MV-4-11 (cell line): ENCODE data around the gene HDDC3.
"Not testable (repeated sequence)": the region's sequence is repeated elsewhere in the genome, so short reads cannot be mapped to it uniquely, and the experiment has no call there.

Source experiments
- DNase-seq: peaks from one replicate; lab custom pipeline; 2025; lab: John Stamatoyannopoulos, UW

The HDDC3 gene

DNA sequence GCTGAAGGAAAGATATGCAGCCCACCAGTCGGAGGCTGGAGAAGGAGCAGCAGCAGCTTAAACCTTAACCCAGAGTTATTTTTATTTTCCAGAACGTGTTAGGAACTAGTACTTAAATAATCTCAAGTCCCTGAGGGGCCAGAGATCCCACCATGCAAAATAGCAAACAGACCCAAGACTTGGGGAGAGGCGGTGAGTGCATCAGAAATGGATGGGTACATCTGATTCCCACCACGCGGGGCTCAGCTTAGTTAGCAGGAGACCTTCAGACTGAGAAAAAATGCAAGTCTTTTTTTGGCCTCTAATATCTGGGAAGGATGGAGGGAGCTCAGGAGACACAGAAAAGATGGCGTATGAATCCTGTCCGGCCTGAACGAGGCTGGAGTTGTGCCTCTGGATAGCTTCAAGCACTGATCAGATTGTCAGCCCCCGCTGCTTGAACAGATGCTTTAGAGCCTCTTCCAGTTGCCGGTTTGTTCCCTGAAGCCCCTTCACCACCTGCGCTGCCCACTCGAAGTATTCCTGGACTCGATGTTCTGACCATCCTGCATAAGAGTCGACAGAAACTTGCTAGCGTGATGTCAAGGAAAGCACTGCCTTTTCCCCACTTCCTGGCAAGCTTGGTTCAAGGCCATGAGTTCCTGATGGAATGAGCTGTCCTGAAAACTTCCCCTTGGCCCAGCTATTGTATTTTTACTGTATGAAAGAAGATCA lies 1.3 kb downstream of the HDDC3 start:
- DNase-seq = peak; percentile 36

- peak; percentile 13 for DNase-seq
Measured at GRCh38 chr15:90929246-90930019, 2.9 kb downstream of the HDDC3 start.

DNA sequence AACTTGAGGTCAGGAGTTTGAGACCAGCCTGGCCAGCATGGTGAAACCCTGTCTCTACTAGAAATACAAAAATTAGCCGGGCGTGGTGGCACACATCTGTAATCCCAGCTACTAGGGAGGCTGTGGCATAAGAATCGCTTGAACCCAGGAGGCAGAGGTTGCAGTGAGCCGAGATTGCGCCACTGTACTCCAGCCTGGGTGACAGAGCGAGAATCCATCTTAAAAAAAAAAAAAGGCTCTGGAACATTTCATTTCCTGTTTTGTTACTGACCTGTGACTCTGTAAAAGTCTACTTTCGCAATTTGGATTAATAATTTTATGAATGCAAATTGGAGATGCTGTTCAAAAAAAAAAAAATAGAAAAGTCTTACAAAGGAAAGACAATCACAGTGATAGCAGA lies 4.2 kb downstream of the HDDC3 start:
- peak; percentile 53 for DNase-seq

- DNase-seq = not testable (repeated sequence)
Measured at GRCh38 chr15:90926766-90927165, 5.6 kb downstream of the HDDC3 start.

GRCh38 chr15:90924375-90924774 lies 8.0 kb downstream of the HDDC3 start:
- DNase-seq = no peak

GRCh38 chr15:90922712-90923322 lies 9.5 kb downstream of the HDDC3 start:
- DNase-seq = not testable (repeated sequence)

DNA sequence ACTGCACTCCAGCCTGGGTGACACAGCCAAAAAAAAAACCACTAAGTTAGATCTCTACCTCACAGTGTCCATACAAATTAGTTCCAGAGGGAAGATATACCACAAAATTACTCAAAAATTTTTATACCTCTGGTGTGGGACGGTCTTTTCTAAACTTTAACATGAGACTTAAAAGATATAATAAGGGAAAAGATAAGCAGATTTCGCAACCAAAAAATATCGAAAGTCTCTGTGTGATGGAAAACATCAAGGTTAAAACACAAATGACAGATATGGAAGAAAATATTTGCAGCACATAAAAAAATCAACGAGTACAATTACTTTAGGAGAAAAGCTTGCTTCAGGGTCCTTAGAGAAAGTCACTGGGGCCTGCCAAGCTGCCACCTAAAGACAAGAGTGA lies 10.5 kb downstream of the HDDC3 start:
- no peak for DNase-seq

- no peak for DNase-seq
Measured at GRCh38 chr15:90918835-90919234, 13.5 kb downstream of the HDDC3 start.

DNA sequence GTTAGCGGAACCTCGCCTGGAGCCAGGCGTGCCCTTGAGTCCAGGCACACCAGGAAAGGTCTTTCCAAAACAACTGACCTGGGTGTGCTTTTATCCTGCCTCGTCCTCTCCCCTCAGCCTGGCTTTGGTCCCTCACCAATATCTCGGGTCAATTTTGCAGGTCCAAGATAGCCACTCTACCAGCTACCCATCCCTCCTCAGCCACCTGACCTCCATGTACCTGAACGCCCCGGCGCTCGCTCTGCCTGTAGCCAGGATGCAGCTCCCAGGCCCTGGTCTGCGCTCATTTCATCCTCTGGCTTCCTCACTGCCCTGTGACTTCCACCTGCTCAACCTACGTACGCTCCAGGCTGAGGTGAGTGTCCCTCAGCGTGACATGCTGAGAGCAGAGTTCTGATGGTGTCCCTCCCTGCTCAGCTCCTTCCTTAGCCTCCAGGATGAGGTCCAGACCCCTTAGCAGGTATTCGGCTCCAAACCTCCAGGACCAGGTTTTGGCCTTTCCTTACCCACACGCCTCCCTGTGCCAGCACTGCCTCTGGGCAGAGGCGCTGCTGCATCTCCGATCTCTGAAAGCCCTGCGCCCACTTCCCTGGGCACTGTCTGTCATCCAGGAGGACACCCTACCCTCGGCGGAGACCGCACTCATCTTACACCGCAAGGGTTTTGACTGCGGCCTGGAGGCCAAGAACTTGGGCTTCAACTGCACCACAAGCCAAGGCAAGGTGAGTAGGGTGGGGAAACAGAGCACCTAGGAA lies 14.1 kb downstream of the HDDC3 start:
- DNase-seq = no peak

DNA sequence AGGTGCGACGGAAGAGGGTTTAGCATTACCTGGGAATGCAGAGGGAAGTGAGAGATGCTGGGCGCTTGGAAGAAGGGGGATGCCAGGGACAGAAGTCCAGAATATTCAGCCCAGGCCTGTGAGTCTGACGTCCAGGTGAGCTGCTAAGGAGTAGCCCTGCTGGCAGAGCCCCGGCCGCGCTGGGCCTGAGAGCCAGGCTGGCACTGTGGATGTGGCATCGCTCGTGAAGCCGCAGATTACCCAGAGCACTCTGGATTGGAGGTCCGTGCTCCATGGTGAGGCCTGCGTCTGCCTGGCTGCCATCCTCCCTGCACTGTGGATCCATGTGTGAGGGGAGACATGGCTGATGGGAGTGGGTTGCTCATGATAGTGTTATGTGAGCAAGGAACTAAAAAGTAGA lies 14.8 kb downstream of the HDDC3 start:
- DNase-seq = no peak

GRCh38 chr15:90916461-90916860 lies 15.9 kb downstream of the HDDC3 start:
- DNase-seq = no peak

- DNase-seq = peak; percentile 90
Measured at GRCh38 chr15:90915808-90916440, 16.4 kb downstream of the HDDC3 start.

GRCh38 chr15:90915216-90915807 lies 17.0 kb downstream of the HDDC3 start:
- DNase-seq = peak; percentile 8

DNA sequence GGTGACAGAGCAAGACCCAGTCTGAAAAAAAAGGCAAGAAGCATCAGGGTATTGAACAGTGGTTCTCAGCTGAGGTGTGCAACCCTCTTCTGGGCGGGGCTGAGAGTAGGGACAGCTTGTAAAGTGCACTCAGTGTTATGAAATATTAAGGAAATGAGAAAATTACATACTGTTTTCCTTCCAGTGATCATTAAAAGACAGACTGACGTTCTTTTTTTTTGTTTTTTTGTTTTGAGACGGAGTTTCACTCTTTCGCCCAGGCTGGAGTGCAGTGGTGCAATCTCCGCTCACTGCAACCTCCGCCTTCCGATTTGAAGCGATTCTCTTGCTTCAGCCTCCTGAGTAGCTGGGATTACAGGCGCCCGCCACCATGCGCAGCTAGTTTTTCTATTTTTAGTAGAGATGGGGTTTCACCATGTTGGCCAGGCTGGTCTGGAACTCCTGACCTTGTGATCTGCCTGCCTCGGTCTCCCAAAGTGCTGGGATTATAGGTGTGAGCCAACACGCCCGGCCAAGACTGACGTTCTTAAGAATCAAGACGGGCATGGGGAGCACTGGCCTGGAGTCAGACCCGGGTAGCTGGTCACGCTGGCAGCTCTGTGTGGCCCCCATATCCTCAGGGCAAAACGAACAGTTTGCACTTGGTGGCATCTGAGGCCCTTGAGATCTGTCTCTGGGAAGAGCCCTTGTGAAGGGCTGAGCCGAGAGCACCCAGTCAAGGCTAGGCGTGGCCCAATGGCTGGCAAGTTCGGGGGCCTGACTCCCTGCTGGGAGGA lies 17.9 kb downstream of the HDDC3 start:
- DNase-seq = peak; percentile 64

GRCh38 chr15:90913398-90913944 lies 18.9 kb downstream of the HDDC3 start:
- DNase-seq = no peak

DNA sequence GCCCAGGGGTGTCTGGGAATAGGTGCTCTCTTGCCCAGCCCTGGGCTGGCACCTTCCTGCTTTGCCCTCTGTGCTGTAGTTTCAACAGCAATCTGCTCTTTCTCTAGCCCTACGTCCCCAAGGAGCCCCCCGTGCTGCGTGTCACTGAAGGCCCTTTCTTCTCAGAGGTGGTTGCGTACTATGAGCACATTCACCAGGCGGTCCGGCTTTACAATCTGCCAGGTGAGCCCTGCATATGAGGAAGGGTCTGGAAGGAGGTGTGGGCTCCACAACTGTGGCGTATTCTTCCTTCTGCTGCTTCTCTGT lies 19.6 kb downstream of the HDDC3 start:
- DNase-seq = no peak

GRCh38 chr15:90911906-90912769 lies 20.2 kb downstream of the HDDC3 start:
- no peak for DNase-seq

GRCh38 chr15:90911302-90911623 lies 21.1 kb downstream of the HDDC3 start:
- DNase-seq = no peak

- no peak for DNase-seq
Measured at GRCh38 chr15:90910441-90911301, 21.7 kb downstream of the HDDC3 start.
